ENCODE data around the gene GPC5.

The GPC5 gene

GRCh38 chr13:91894316-91894715 lies 495.9 kb downstream of the GPC5 start:
- no peak for TF ChIP-seq RAD21 (IDR thresholded peaks at IDR 0.05; ENCODE audit: low read depth)
- TF ChIP-seq CREB1 (IDR thresholded peaks at IDR 0.05; ENCODE audit: low read depth): no peak
- TF ChIP-seq TAF1 (IDR thresholded peaks at IDR 0.05; ENCODE audit: low read depth): no peak
- no peak for TF ChIP-seq USF1 (IDR thresholded peaks at IDR 0.05)
- TF ChIP-seq CEBPB (IDR thresholded peaks at IDR 0.05): no peak
- TF ChIP-seq EP300 (IDR thresholded peaks at IDR 0.05; ENCODE audit: borderline replicate concordance): no peak
- no peak for TF ChIP-seq NFIC (IDR thresholded peaks at IDR 0.05)
- no peak for TF ChIP-seq REST (IDR thresholded peaks at IDR 0.05; ENCODE audit: low read depth)
- no peak for TF ChIP-seq TCF12 (IDR thresholded peaks at IDR 0.05; ENCODE audit: low read depth)
- TF ChIP-seq, protein P1, sequence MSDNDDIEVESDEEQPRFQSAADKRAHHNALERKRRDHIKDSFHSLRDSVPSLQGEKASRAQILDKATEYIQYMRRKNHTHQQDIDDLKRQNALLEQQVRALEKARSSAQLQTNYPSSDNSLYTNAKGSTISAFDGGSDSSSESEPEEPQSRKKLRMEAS (IDR thresholded peaks at IDR 0.05): no peak
- TF ChIP-seq YY1 (IDR thresholded peaks at IDR 0.05; ENCODE audit: low read depth): no peak
- no peak for TF ChIP-seq ZBTB7A (IDR thresholded peaks at IDR 0.05; ENCODE audit: low read depth)
- no peak for TF ChIP-seq EGR1 (IDR thresholded peaks at IDR 0.05)
- no peak for TF ChIP-seq FOXM1 (IDR thresholded peaks at IDR 0.05; ENCODE audit: borderline replicate concordance, low read depth)
- no peak for TF ChIP-seq TEAD4 (IDR thresholded peaks at IDR 0.05)

GRCh38 chr13:91896547-91896946 lies 498.1 kb downstream of the GPC5 start:
- TF ChIP-seq EGR1 (IDR thresholded peaks at IDR 0.05): no peak
- no peak for TF ChIP-seq EP300 (IDR thresholded peaks at IDR 0.05; ENCODE audit: borderline replicate concordance)
- TF ChIP-seq CEBPB (IDR thresholded peaks at IDR 0.05): no peak
- no peak for TF ChIP-seq TEAD4 (IDR thresholded peaks at IDR 0.05)
- TF ChIP-seq CREB1 (IDR thresholded peaks at IDR 0.05; ENCODE audit: low read depth): no peak
- TF ChIP-seq RAD21 (IDR thresholded peaks at IDR 0.05; ENCODE audit: low read depth): no peak
- TF ChIP-seq TCF12 (IDR thresholded peaks at IDR 0.05; ENCODE audit: low read depth): no peak
- TF ChIP-seq YY1 (IDR thresholded peaks at IDR 0.05; ENCODE audit: low read depth): no peak
- no peak for TF ChIP-seq FOXM1 (IDR thresholded peaks at IDR 0.05; ENCODE audit: borderline replicate concordance, low read depth)
- TF ChIP-seq TAF1 (IDR thresholded peaks at IDR 0.05; ENCODE audit: low read depth): no peak
- no peak for TF ChIP-seq ZBTB7A (IDR thresholded peaks at IDR 0.05; ENCODE audit: low read depth)
- TF ChIP-seq REST (IDR thresholded peaks at IDR 0.05; ENCODE audit: low read depth): no peak
- TF ChIP-seq, protein P1 (IDR thresholded peaks at IDR 0.05): no peak
- TF ChIP-seq USF1 (IDR thresholded peaks at IDR 0.05): no peak
- no peak for TF ChIP-seq NFIC (IDR thresholded peaks at IDR 0.05)

DNA sequence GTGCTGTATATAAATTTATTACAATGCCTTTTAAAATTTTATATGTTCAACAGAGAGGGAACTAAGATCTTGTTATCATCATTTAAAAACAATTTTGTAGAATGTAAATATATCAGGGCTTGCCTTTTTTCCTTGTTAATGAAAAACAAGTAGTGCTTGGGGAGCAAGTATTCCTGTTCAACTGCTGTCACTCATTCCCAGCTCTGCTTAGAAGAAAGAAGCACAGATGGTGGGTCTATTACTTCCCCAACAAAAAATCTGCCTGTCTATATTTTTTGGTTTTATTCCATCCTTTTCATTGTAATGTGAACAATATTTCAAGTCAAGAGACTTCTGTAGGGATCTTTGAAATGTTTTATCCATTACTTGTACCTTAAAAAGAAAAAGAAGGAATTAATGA lies 503.9 kb downstream of the GPC5 start:
- no peak for TF ChIP-seq TEAD4 (IDR thresholded peaks at IDR 0.05)
- TF ChIP-seq NFIC (IDR thresholded peaks at IDR 0.05): no peak
- TF ChIP-seq TAF1 (IDR thresholded peaks at IDR 0.05; ENCODE audit: low read depth): no peak
- no peak for TF ChIP-seq TCF12 (IDR thresholded peaks at IDR 0.05; ENCODE audit: low read depth)
- TF ChIP-seq, protein P1 (IDR thresholded peaks at IDR 0.05): no peak
- no peak for TF ChIP-seq FOXM1 (IDR thresholded peaks at IDR 0.05; ENCODE audit: borderline replicate concordance, low read depth)
- TF ChIP-seq EP300 (IDR thresholded peaks at IDR 0.05; ENCODE audit: borderline replicate concordance): no peak
- TF ChIP-seq EGR1 (IDR thresholded peaks at IDR 0.05): no peak
- no peak for TF ChIP-seq CEBPB (IDR thresholded peaks at IDR 0.05)
- TF ChIP-seq REST (IDR thresholded peaks at IDR 0.05; ENCODE audit: low read depth): no peak
- no peak for TF ChIP-seq RAD21 (IDR thresholded peaks at IDR 0.05; ENCODE audit: low read depth)
- TF ChIP-seq CREB1 (IDR thresholded peaks at IDR 0.05; ENCODE audit: low read depth): no peak
- TF ChIP-seq YY1 (IDR thresholded peaks at IDR 0.05; ENCODE audit: low read depth): no peak
- no peak for TF ChIP-seq ZBTB7A (IDR thresholded peaks at IDR 0.05; ENCODE audit: low read depth)
- no peak for TF ChIP-seq USF1 (IDR thresholded peaks at IDR 0.05)
